GM18498 (cell line): ENCODE data around the gene STK32C.
"Not testable (repeated sequence)": the region's sequence is repeated elsewhere in the genome, so short reads cannot be mapped to it uniquely, and the experiment has no call there.

Experiments used
- ATAC-seq: cut with Tn5 transposase; IDR thresholded peaks from one replicate; pipeline ENCODE4 v1.9.1; 2021; ENCODE audit warnings: mild to moderate bottlenecking, moderate library complexity; ENCODE audit not compliant: unreplicated experiment

STK32C gene

DNA sequence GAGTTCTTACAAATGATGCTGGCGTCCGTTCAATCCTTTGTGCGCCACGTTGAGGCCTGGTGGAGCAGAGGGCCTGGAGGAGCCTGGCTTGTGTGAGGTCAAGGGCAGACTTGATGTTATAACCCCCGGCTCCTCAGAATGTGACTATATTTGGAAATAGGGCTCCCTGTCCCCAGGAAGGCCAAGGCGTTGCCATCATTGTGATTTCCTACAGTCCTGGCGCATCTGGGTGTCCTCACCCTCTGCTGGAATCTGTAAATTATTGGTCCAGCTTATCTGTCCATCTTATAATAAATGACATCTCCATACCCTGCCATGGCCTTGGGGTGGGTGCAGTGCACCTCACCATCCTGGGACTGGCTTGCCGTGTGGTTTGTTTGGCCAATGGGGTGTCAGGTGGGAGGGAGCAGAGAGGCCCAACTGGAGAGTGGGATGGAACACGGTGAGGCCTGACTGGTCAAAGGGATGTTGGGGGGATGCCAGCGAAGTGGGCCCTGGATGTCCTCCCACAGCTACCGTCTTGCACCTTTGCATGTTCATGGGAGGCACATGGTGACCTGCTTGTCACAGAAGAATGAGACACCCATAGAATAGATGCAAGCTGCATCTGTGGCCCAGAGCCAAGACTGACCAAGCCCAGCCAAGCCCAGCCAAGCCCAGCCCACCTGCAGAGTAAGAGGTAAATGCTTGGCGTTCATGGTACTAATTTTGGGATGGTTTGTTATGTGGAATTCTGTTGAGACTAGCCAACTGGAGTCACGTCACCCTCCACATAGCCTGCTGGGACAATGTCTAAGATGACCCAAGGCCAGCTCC, 13.1 kb upstream of the STK32C start:
- no peak for ATAC-seq

DNA sequence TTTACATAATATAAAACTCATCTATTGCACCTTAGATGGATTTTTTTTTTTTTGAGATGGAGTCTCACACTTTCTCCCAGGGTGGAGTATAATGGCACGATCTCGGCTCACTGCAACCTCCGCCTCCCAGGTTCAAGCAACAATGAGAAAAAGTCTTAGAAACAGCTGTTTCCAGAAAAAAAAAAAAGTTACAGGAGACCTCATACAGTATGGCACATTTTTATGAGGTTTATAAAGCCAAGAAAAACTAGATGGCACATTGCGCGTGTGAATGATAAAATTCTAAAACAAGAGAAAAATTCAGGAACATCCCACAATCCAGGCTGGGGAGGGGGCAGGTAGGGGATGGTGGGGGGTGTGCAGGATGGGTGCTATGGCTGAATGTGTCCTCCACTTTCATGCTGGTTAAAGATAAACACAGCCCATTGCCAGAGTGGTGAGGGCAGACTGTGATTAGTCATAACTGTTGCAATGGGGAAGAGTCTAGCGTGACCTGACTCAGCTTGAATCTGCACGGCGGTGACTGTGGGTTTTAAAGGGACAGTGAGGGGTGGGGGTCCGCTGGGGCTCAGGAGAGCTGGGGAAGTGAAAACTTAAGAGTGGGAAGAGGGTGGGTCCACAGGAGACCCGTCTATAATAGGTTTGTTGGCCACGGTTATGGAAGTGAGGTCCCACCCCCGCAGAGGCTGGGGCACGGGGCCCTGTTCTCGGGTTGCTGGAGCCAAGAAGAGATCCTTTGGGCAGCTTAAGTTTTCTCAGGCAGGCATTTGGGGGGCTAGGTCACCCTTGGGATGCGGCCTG, 12.3 kb upstream of the STK32C start:
- ATAC-seq, result peak; percentile 99

DNA sequence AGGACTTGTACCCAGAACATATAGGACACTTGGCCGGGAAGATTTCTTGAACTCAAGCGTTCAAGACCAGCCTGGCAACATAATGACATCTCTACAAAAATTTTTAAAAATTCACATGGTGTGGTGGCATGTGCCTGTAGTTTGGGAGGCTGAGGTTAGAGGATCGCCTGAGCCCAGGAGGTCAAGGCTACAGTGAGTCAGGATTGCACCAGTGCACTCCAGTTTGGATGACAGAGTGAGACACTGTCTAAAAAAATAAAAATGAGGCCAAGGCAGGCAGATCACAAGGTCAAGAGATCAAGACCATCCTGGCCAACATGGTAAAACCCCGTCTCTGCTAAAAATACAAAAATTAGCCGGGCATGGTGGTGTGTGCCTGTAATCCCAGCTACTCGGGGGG, 9.7 kb upstream of the STK32C start:
- ATAC-seq, result not testable (repeated sequence)

DNA sequence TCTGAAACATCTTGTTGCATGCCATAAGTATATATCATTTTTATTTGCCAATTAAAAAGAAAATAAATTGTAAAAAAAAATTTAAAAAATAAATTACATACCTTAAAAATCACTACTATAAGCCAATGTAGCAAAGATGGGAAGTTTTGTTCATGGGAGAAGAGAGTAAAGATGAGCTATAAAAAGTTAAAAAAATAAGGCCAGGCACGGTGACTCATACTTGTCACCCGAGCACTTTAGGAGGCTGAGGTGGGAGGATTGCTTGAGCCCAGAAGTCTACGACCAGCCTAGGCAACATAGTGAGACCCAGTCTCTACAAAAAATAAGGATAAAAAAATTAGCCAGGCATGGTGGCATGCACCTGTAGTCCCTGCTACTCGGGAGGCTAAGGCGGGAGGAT, 8.4 kb upstream of the STK32C start:
- no peak for ATAC-seq

DNA sequence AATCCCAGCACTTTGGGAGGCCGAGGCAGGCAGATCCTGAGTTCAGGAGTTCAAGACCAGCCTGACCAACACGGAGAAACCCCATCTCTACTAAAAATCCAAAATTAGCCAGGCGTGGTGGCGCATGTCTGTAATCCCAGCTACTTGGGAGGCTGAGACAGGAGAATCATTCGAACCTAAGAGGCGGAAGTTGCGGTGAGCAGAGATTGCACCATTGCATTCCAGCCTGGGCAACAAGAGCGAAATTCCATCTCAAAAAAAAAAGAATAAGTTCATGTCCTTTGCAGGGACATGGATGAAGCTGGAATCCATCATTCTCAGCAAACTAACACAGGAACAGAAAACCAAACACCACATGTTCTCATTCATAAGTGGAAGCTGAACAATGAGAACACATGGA, 7.1 kb upstream of the STK32C start:
- not testable (repeated sequence) for ATAC-seq

DNA sequence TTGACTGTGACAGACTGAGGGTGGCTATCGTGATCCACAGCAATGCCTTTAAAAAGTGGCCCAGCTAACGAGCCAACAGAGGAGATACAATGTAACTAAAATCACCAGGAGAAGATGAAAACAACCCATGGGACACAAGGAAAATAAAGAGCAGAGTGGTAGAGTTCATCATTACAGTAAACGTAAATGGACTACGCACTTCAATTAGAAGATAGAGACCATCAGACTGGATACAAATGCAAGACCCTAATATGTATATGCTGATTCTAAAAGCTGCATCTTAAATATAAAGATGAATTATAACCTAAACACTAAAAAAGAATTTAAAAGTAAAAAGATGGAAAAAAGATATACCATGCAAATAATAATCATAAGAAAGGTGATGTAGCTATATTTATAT, 6.6 kb upstream of the STK32C start:
- no peak for ATAC-seq

DNA sequence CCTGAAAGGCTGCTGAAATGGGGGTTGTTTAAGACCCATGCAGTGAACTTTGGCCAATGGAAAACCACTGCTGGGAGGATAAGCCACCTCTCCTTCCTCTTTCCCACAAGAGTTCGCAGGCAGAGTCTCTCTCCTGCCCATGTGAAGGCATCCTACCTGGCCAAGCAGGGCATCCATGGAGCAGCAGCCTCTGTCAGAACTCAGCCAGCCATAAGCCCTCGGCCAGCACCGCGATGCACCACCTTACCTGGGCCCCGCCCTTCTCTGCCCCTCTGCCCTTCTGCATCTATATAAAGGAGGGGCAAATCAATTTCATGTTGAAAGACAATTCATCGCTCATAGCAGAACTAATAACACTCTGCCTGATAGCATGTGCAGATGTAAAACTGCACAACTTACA, 6.1 kb upstream of the STK32C start:
- no peak for ATAC-seq

DNA sequence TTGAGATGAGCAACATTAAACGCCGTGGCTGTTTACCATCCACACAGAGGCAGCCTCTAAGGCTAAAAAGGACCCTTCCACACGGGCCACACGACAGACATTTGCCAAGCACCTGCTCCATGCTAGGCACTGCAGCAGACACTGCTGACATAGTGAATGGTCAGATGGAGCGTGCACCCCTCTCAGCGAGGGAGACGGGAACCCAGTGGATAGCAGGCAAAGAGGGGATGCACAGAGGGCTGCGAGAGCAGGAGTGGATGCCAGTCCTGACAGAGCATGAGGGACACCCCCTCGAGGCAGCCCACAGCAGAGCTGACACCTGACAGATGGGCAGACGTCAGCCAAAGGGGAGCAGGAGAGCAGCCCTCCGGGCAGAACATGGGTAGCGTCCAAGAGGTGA, 5.6 kb upstream of the STK32C start:
- ATAC-seq, result no peak

DNA sequence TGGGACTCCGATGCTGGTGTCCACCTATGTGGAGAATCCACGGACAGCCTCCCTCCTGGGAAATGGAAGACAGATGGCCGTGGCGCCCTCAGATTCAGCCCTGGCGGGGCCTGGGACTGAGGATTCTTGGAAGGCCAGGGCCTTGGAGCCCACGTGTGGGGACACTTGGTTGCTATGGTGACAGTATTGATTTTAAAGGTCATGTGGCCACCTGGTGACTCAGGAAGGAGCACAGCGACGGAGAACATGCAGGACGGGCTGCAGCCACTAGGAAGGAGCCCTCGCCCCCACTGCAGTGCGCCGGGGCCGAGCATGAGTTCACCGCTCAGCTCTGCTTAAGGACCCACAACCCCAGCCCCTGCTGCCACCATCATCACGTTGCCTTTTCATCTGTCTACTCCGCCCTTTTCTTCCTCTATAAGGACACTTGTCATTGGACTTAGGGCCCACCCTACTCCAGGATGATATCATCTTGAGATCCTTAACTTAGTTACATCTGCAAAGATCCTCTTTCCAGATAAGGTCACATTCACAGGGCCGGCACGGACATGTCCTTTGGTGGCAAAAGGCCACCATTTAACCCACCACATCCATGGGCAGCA, 3.7 kb upstream of the STK32C start:
- no peak for ATAC-seq

DNA sequence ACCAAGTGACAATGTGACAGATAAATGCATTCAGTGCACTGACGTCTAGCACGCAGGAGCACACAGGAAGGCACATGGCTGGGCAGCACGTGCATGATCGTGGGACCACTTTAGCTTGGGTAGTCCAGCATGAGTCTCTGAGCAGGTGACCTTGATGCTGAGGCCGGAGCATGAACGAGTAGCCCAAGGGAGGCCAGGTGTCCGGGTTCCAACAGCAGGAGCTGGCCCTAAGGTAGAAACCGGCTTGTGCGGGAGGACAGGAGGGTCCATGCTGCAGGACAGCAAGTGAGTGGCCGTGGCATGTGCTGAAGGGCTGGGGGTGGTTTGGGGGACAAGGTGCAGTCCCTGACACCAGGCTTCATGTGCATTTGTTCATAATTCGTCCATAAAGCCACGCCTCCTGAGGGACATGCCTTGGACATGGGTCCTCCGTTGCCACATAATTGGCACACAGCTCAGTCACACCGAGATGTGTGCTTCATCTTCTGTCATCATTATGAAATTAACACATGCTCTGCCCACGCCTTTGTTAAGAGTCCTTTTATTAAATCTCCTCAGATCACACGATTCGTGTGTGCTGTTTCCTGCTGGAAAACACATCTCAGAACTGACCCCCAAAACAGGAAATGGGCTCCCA, 3.1 kb upstream of the STK32C start:
- no peak for ATAC-seq

DNA sequence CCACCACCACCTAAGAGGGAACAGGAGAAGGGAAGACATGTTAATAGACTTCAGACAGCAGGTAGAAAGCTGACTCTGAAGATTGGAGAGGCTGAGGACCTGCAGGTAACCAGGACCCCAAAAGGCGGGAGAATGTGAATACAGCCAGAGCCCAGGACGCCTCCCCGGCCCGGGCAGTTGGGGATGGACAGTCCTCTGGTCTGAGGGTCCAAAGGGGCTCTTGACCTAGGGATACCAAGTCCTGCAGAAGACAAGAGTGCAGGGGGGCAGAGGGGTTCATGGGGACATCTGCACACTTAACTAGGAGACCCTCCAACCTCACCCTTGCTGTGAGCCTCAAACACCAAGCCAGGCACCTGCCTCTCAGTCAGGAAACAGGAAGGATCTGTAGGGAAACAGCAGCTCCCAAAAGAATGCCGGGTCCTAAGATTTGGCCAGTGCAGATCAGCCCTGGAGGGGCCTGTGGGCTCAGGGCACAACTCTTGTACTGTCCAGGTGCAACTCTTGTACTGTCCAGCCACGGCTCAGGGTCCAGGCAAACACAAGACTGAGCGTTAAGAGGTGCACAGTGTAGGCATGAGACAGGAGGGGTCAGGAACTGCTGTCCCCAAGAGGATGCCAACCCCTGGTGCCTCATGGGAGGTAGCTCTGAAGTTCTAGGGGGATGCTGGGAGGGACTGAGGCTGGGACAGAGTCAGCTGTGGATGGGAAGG, 2.3 kb upstream of the STK32C start:
- ATAC-seq, result no peak

DNA sequence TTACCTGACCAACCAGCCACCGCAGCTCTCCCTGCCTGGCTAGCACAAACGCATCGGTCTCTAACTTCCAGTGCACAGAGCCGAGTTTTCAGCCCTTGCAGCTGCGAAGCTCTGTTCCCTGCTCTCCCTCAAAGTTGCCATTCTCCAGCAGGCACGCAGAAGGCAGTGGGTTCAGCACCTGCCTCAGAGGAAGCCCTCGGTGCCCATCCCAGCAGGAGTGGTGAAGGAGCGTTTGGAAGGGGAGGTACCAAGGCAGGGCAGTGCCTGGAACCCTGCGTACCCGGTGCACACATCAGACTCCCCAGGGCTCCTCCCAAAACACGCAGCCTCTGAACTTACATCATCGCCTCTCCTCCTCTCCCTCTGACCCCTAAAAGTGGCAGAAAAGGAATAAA, 1.7 kb upstream of the STK32C start:
- ATAC-seq, result no peak

DNA sequence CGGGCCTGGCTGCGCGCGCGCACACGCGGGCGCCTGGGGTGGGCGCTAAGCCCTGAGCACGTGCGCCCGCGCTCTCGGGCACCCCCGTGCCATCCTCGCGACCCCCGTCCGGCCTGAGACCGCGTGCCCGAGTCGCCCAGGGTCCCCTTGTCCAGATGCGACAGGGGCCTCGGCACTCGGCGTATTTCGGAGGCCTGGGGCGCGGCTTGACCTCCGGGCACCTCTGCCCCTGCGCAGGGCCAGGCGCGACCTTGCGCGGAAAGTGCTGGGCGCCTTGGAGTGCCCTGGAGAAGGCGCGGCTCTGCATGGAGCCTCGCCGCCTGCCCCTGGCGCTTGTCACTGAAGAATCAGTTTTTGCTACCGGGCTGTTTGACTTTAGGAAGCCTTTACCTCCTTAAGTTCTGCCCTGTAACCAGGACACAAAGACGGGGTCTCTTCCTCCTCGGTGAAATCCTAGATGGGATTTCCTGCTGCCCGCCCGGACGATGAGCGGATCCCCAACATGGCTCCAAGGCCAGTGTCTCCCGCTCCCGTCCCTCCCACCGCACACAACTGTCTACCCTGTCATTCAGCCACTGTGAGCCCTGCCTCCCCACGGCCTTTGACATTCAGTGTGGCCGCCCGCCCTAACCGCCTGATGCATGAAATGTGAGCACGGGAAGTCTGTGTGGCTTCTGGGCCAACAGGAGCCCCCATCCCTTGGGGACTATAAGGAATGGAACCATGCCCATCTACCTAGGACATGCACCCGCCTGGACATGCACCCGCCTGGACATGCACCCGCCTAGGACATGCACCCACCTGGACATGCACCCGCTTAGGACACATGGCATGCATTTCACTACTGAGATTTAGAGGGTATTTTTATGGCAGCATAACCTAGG, 1.1 kb upstream of the STK32C start:
- ATAC-seq, result no peak

DNA sequence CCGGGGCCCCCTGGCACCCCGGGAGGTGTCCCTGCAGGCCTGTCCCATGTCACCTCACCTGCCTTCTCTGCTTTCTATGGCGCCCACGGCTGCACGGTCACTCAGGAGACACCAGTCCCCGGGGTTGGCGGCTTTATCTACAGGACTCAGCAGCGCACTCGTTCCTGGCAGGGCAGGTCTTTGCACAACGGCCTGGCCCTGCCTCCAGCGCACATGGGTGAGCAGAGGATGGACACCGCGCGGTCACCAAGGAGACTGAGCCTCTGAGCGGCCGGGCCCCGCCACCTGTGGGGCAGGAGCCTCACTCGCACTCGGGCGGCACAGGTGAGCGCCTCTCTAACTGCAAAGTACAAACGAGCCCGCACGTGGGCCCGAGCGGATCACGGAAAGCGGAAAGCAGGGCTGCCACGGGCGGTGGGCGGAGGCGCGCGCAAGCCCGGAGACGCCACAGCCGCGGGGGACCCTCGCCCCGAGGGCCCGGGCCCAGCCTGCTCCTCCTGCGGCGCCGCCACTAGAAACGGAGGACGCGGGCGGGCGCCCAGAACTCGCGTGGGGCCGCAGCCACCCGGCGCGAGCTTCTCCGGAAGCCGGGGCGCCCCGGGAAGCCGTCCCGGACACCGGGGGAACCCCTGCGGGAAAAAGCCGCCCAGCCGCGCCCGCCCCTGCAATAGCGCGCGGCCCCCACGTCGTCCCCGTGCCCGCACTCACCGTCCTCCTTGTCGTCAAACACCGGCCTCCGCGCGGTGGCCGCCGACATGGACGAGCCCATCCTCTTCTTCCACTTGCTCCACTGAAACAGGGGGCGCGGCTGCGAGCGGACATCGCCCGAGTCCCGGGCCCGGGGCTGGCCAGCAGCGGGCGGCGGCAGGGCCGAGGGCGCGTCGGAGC, 642 bp downstream of the STK32C start:
- peak; percentile 18 for ATAC-seq

DNA sequence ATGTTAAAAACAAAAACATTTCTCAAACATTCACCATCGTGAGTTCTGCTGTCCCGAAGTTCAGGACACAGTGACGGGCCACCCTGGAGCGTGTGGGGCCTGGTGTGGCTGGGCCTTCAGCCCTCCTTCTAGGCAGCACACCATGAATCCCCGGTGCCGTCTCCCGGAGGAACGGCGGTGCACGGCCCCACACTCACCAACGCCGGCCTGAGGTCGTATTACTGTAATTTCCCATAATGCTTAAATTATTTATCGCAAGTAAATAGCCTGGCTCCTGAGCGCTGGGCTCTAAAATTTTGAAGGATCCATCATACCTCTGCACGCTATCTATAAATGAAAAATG, 1.4 kb downstream of the STK32C start:
- ATAC-seq, result no peak

DNA sequence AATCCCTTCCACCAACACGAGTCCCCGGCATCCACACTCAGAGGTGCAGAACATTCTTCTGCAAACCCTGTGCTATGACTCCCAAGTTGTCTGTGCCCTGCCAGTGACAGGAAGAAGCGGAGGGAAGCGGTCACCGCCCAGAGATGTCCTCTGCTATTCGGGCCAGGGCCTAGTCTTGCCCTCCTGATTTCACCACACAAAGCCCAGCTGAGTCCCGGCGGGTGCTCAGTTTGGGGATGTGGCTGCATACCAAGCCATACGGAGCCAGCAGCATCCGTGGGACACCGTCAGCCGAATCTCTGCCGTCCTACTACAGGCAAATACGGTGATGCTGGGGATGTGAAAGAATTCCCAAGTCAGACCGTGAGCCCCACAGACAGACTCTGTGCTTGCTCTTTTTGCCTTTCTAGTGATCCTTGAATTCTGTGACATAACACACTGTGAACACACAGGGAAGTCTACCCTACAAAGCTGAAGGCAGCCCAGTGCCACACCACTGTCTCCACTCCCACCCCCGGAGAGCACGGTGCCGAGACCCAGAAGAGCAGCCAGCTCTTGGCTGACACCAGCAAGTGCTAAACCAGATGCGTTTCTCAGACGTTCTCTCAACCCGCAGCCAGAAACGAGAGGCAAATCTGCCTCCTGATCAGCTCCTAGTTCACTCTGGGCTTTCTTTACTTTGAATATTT, 2.0 kb downstream of the STK32C start:
- ATAC-seq, result no peak

DNA sequence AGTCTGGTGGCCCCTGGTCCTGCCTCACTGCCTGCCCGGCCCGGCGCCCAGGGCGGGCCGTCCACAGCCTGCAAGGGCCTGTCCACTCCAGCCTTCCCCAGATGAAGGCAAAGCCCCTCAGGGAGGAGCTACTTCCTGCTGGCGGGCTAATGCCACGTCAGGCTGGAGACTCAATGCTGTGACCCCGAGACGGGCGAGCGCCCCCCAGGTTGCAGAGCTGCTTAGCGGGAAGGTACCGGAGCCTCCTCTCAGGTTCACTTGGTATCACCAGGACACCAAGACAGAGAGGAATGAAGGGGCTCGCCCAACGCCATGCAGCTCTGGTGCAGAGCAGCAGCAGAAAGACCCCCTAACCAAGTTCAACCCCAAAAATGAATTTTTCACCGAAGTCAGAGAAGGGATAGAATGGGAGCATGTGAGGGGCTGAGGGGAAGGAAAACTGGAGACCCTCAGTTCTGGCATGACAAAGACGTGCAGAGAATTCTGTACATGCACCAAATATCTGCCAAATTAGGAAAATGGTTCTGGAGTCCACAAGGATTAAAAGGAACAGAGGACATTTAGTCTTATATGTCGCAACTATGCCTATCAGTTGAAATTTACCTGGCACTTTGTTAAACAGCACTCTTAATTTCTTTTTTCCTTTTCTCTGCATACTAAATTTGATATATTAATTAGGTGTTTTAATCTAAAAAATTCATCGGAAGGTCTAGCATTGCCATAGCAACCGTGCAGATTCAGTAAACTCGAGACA, 2.8 kb downstream of the STK32C start:
- ATAC-seq, result no peak
